GM12872 (cell line): Measurements from ENCODE around the gene WDR26.

Experiments used
- CTCF ChIP-seq: IDR thresholded peaks from 3 replicates; pipeline ENCODE4 v1.5.1; 2011; ENCODE audit warnings: low read depth, mild to moderate bottlenecking, low read length, moderate library complexity; ENCODE audit not compliant: insufficient read depth

The WDR26 gene

GRCh38 chr1:224359207-224359606 lies 75.4 kb downstream of the WDR26 start:
- TF ChIP-seq CTCF: no peak

GRCh38 chr1:224358237-224358636 lies 76.4 kb downstream of the WDR26 start:
- TF ChIP-seq CTCF: no peak

- TF ChIP-seq CTCF: no peak
Observed at GRCh38 chr1:224357626-224358124, 76.9 kb downstream of the WDR26 start.

GRCh38 chr1:224356685-224357625 lies 77.6 kb downstream of the WDR26 start, which contains the start of gene CNIH4:
Gene CNIH4, plus strand, starts transcription at chr1:224356879. Its CDS starts 46 bp downstream, at chr1:224356925.
- no peak for TF ChIP-seq CTCF

GRCh38 chr1:224353975-224354925 lies 80.3 kb downstream of the WDR26 start:
- no peak for TF ChIP-seq CTCF

- TF ChIP-seq CTCF: no peak
Observed at GRCh38 chr1:224348137-224348536, 86.5 kb downstream of the WDR26 start.

GRCh38 chr1:224343679-224344078 lies 90.9 kb downstream of the WDR26 start:
- no peak for TF ChIP-seq CTCF
